ENCODE results near the gene KIAA0408.

GRCh38 chr6:127456465-127456864, 2.7 kb downstream of the KIAA0408 start:
- no peak for TF ChIP-seq CTCF (IDR thresholded peaks at IDR 0.05)
- TF ChIP-seq EP300 (IDR thresholded peaks at IDR 0.05) = no peak
- no peak for TF ChIP-seq POLR2A (IDR thresholded peaks at IDR 0.05)
- no peak for TF ChIP-seq POLR2AphosphoS5 (IDR thresholded peaks at IDR 0.05)

Measured in sigmoid colon (tissue), 4 donors.